Liver (tissue), 9 donors: ENCODE results near the gene SLC30A9. TPM values are rescaled to one million over a fixed set of nuclear protein-coding genes. Genes with fewer than 3 reads are reported as not detected.

Experiments
- DNase-seq: peaks from one replicate; pipeline ENCODE4 v3.0.0-alpha.2; 2017; ENCODE audit warnings: low spot score
- H3K27ac ChIP-seq, 2 donors: one replicate each; pipeline ENCODE4 v1.7.0; 2013; ENCODE audit warnings: inconsistent platforms in 2 of 2, low read length in 2 of 2, control low read depth in 1 of 2, low read depth in 1 of 2, mild to moderate bottlenecking in 1 of 2
- H3K27me3 ChIP-seq, 4 donors: one replicate each; pipeline versions ENCODE4 v1.6.1 to v1.7.0; 2013; ENCODE audit warnings: low read length in 3 of 4, inconsistent platforms in 1 of 4, mild to moderate bottlenecking in 1 of 4, moderate library complexity in 1 of 4; ENCODE audit not compliant: control insufficient read depth in 4 of 4, insufficient read depth in 4 of 4
- H3K36me3 ChIP-seq, 4 donors: one replicate each; pipeline versions ENCODE4 v1.6.1 to v1.7.0; 2013; ENCODE audit warnings: low read length in 3 of 4, mild to moderate bottlenecking in 3 of 4, low read depth in 1 of 4, moderate library complexity in 1 of 4; ENCODE audit not compliant: control insufficient read depth in 4 of 4, insufficient read depth in 3 of 4
- H3K4me1 ChIP-seq, 4 donors: one replicate each; pipeline versions ENCODE4 v1.6.1 to v1.7.0; 2013; ENCODE audit warnings: low read length in 3 of 4, mild to moderate bottlenecking in 3 of 4, moderate library complexity in 1 of 4; ENCODE audit not compliant: control insufficient read depth in 4 of 4, insufficient read depth in 4 of 4
- H3K4me3 ChIP-seq, 3 donors: one replicate each; pipeline versions ENCODE4 v1.6.1 to v1.7.0; 2013; ENCODE audit warnings: low read length in 3 of 3, control low read depth in 1 of 3, low read depth in 1 of 3, mild to moderate bottlenecking in 1 of 3
- H3K9ac ChIP-seq, 2 donors: one replicate each; pipeline ENCODE4 v1.7.0; 2013; ENCODE audit warnings: low read length in 2 of 2, mild to moderate bottlenecking in 2 of 2, moderate library complexity in 2 of 2, control low read depth in 1 of 2, low read depth in 1 of 2
- H3K9me3 ChIP-seq, 4 donors: one replicate each; pipeline versions ENCODE4 v1.6.1 to v1.7.0; 2013; ENCODE audit warnings: low read length in 3 of 4; ENCODE audit not compliant: control insufficient read depth in 4 of 4
- ATF3 ChIP-seq: IDR thresholded peaks from 2 replicates; pipeline ENCODE4 v1.6.1; 2016; ENCODE audit warnings: antibody characterized with exemption
- CTCF ChIP-seq: fragments of 150-350 bp; IDR thresholded peaks from 2 replicates; pipeline ENCODE4 v1.5.1; 2017; ENCODE audit warnings: improper control_type of control experiment, low read depth, low read length; ENCODE audit not compliant: missing input control
- EGR1 ChIP-seq, 2 donors: IDR thresholded peaks; 2 replicates each; pipeline ENCODE4 v1.6.1; 2016 to 2018; ENCODE audit warnings: antibody characterized with exemption in 2 of 2, low read depth in 2 of 2
- FOXA1 ChIP-seq: IDR thresholded peaks from 2 replicates; pipeline ENCODE4 v1.6.1; 2016; ENCODE audit warnings: antibody characterized with exemption
- FOXA2 ChIP-seq: IDR thresholded peaks from 2 replicates; pipeline ENCODE4 v1.6.1; 2016; ENCODE audit warnings: antibody characterized with exemption
- HNF4A ChIP-seq, 2 donors: conservative IDR thresholded peaks; 2 replicates each; pipeline ENCODE4 v1.6.1; 2016; ENCODE audit warnings: antibody characterized with exemption in 2 of 2, mild to moderate bottlenecking in 2 of 2
- HNF4G ChIP-seq: IDR thresholded peaks from 2 replicates; pipeline ENCODE4 v1.6.1; 2016; ENCODE audit warnings: antibody characterized with exemption
- JUND ChIP-seq, 2 donors: IDR thresholded peaks; 2 replicates each; pipeline ENCODE4 v1.6.1; 2016; ENCODE audit warnings: antibody characterized with exemption in 2 of 2
- NR2F2 ChIP-seq: IDR thresholded peaks from 2 replicates; pipeline ENCODE4 v1.6.1; 2016; ENCODE audit warnings: antibody characterized with exemption
- REST ChIP-seq: IDR thresholded peaks from 2 replicates; pipeline ENCODE4 v1.6.1; 2016; ENCODE audit warnings: antibody characterized with exemption, mild to moderate bottlenecking
- RXRA ChIP-seq, 2 donors: IDR thresholded peaks; 2 replicates each; pipeline ENCODE4 v1.6.1; 2017 to 2018; ENCODE audit warnings: antibody characterized with exemption in 2 of 2, mild to moderate bottlenecking in 1 of 2
- SP1 ChIP-seq: IDR thresholded peaks from 2 replicates; pipeline ENCODE4 v1.6.1; 2018; ENCODE audit warnings: antibody characterized with exemption, mild to moderate bottlenecking
- TAF1 ChIP-seq: conservative IDR thresholded peaks from 2 replicates; pipeline ENCODE4 v1.6.1; 2016; ENCODE audit warnings: antibody characterized with exemption, mild to moderate bottlenecking
- YY1 ChIP-seq: IDR thresholded peaks from 2 replicates; pipeline ENCODE4 v1.6.1; 2016; ENCODE audit warnings: antibody characterized with exemption, mild to moderate bottlenecking
- ZBTB33 ChIP-seq: IDR thresholded peaks from 2 replicates; pipeline ENCODE4 v1.6.1; 2016; ENCODE audit warnings: antibody characterized with exemption
- WGBS: extraction: QIAGEN DNeasy Blood & Tissue Kit; methylation state at CpG from one replicate; pipeline ENCODE4 v1.1.7; 2013; 5-methylcytosine and 5-hydroxymethylcytosine counted together
- polyA plus RNA-seq, 2 donors: library from polyadenylated mRNA; stranded (reverse) in 1 of 2; unstranded in 1 of 2; fragments of 200-250 nt in 1 of 2; fragments of >200 nt in 1 of 2; fragmentation: Nextera tagmentation in 1 of 2; extraction: Ambion mirVana in 1 of 2; gene quantifications; one replicate each; pipeline versions ENCODE4 v1.2.1 to v1.2.3, GENCODE V29; 2013 to 2015
- total RNA-seq, 2 donors: library from RNA; depleted of rRNA; stranded (reverse); fragments of >200 nt; gene quantifications; one replicate each; pipeline ENCODE4 v1.2.3, GENCODE V29; 2014
- donor health status: healthy.
- donor health status: healthy.
- donor health status: healthy.
- donor health status: healthy.
- donor health status: healthy.

Gene SLC30A9
- total and polyA plus RNA-seq, 4 donors = 13.5 to 31.0 (median 22.2) TPM

- no peak for TF ChIP-seq CTCF
Measured at GRCh38 chr4:41999321-41999720, 9.0 kb downstream of the SLC30A9 start (continued).

GRCh38 chr4:42008011-42008786 is 17.9 kb downstream of the SLC30A9 start:
- peaks cover 0 to 12% (median 4%) of the 10 kb centered on the region in 4 donors for H3K36me3 ChIP-seq
- no peak overlapping the region for H3K27ac ChIP-seq
- no peaks in the 10 kb centered on the region for H3K4me1 ChIP-seq
- H3K4me3 ChIP-seq = no peak overlapping the region
- H3K9me3 ChIP-seq = no peaks in the 10 kb centered on the region
- H3K27me3 ChIP-seq = no peaks in the 10 kb centered on the region
- WGBS = 98% methylated on average over 3 of the region's 3 CpGs
- DNase-seq = no peak
- no peak for TF ChIP-seq JUND (IDR thresholded peaks at IDR 0.05)
- TF ChIP-seq RXRA (IDR thresholded peaks at IDR 0.05) = no peak
- no peak for TF ChIP-seq CTCF
- TF ChIP-seq TAF1 = no peak
- TF ChIP-seq ATF3 = no peak
- no peak for TF ChIP-seq YY1
- TF ChIP-seq SP1 = no peak
- no peak for TF ChIP-seq NR2F2
- TF ChIP-seq REST = no peak
- no peak for TF ChIP-seq FOXA2
- TF ChIP-seq ZBTB33 = no peak
- no peak for TF ChIP-seq HNF4G
- no peak for TF ChIP-seq EGR1 (IDR thresholded peaks at IDR 0.05; ENCODE audit: low read depth in 2 of 2)
- no peak for TF ChIP-seq FOXA1
- TF ChIP-seq HNF4A (conservative IDR thresholded peaks at IDR 0.05) = no peak
- no peak overlapping the region for H3K9ac ChIP-seq
